Keratinocyte (primary cell): Measurements from ENCODE around the gene CCNL2. TPM values are rescaled to one million over a fixed set of nuclear protein-coding genes. Genes with fewer than 3 reads are reported as not detected.

Source experiments
- DNase-seq: peaks from one replicate; pipeline ENCODE4 v3.0.0-alpha.2; 2011; ENCODE audit warnings: low read depth, missing footprints, low spot score
- FAIRE-seq: peaks from 2 replicates; lab custom pipeline; 2011; peaks lifted over from hg19 to GRCh38; lab: Jason Lieb, UNC
- H2AFZ ChIP-seq: 2 replicates; pipeline ENCODE4 v1.6.0; 2012; ENCODE audit warnings: low read length, control low read depth, inconsistent platforms; ENCODE audit not compliant: control insufficient read depth
- H3K27ac ChIP-seq: 2 replicates; pipeline ENCODE4 v1.5.1; 2011; ENCODE audit warnings: low read length; ENCODE audit not compliant: control insufficient read depth, insufficient read depth
- H3K27me3 ChIP-seq: 3 replicates; pipeline ENCODE4 v1.6.0; 2011; ENCODE audit warnings: low read length; ENCODE audit not compliant: control insufficient read depth, insufficient read depth; ENCODE audit errors: extremely low read depth
- H3K36me3 ChIP-seq, 2 experiments: 2 replicates in 1 of 2; 3 replicates in 1 of 2; pipeline ENCODE4 v1.5.1; 2011; ENCODE audit warnings: low read length in 2 of 2, mild to moderate bottlenecking in 1 of 2; ENCODE audit not compliant: control insufficient read depth in 2 of 2, insufficient read depth in 2 of 2; ENCODE audit errors: extremely low read depth in 1 of 2
- H3K4me1 ChIP-seq: 3 replicates; pipeline ENCODE4 v1.5.1; 2011; ENCODE audit warnings: low read length; ENCODE audit not compliant: control insufficient read depth, insufficient read depth; ENCODE audit errors: extremely low read depth
- H3K4me2 ChIP-seq: 3 replicates; pipeline ENCODE4 v1.6.0; 2011; ENCODE audit warnings: low read depth, low read length; ENCODE audit not compliant: control insufficient read depth, insufficient read depth; ENCODE audit errors: extremely low read depth
- H3K4me3 ChIP-seq, 3 experiments: fragments of 200-600 bp in 1 of 3; sonication (generic) in 1 of 3; 2 replicates in 2 of 3; 3 replicates in 1 of 3; pipeline ENCODE4 v1.5.1; 2011 to 2016; ENCODE audit warnings: low read length in 3 of 3, mild to moderate bottlenecking in 3 of 3, control low read depth in 2 of 3, inconsistent platforms in 1 of 3, low read depth in 1 of 3, mixed read lengths in 1 of 3, mixed run types in 1 of 3, moderate library complexity in 1 of 3; ENCODE audit not compliant: control insufficient read depth in 2 of 3, insufficient read depth in 2 of 3; ENCODE audit errors: extremely low read depth in 1 of 3
- H3K79me2 ChIP-seq: 2 replicates; pipeline ENCODE4 v1.6.0; 2012; ENCODE audit warnings: low read length; ENCODE audit not compliant: control insufficient read depth, insufficient read depth
- H3K9ac ChIP-seq: 3 replicates; pipeline ENCODE4 v1.6.0; 2011; ENCODE audit warnings: low read length; ENCODE audit not compliant: control insufficient read depth, insufficient read depth; ENCODE audit errors: extremely low read depth
- H3K9me1 ChIP-seq: 3 replicates; pipeline ENCODE4 v1.6.0; 2011; ENCODE audit warnings: low read length; ENCODE audit not compliant: control insufficient read depth, insufficient read depth; ENCODE audit errors: extremely low read depth
- H3K9me3 ChIP-seq: 2 replicates; pipeline ENCODE4 v1.5.1; 2012; ENCODE audit warnings: low read depth, low read length; ENCODE audit not compliant: control insufficient read depth
- H4K20me1 ChIP-seq: 3 replicates; pipeline ENCODE4 v1.6.0; 2011; ENCODE audit warnings: low read length; ENCODE audit not compliant: control insufficient read depth, insufficient read depth; ENCODE audit errors: extremely low read depth
- EZH2 ChIP-seq: IDR thresholded peaks from one replicate; pipeline ENCODE4 v1.6.1; 2012; ENCODE audit warnings: inconsistent platforms, mild to moderate bottlenecking, low read length, moderate library complexity
- dilution Hi-C: fragments of 300-500 bp; cut with MboI; formaldehyde crosslinking; loops from one replicate; pipeline ENCODE4 v1.7.0; 2020; ENCODE audit warnings: low sequenced_read_pairs; ENCODE audit not compliant: extremely low pct_ligation_motif_present
- polyA plus RNA-seq, 5 experiments: library from polyadenylated mRNA; depleted of rRNA in 3 of 5; stranded (reverse) in 3 of 5; stranded (forward) in 1 of 5; unstranded in 1 of 5; fragments of >200 nt; gene quantifications; 1 replicate in 1 of 5; 2 replicates in 3 of 5; 3 replicates in 1 of 5; pipeline versions ENCODE4 v1.2.1 to v1.2.3, GENCODE V29; 2011 to 2012; ENCODE audit warnings: missing spikeins in 2 of 5, low read depth in 1 of 5, low replicate concordance in 1 of 5
- TF ChIP-seq, protein P1 (sequence below), 3 experiments: IDR thresholded peaks in 1 of 3; conservative IDR thresholded peaks in 1 of 3; optimal IDR thresholded peaks in 1 of 3; 2 replicates in 2 of 3; 3 replicates in 1 of 3; pipeline versions ENCODE3 to v1.5.1; 2011; ENCODE audit warnings: low read length in 3 of 3, mild to moderate bottlenecking in 3 of 3, moderate library complexity in 2 of 3, control low read depth in 1 of 3, inconsistent platforms in 1 of 3; ENCODE audit not compliant: insufficient read depth in 2 of 3; ENCODE audit errors: extremely low read depth in 1 of 3

The CCNL2 gene
- polyA plus RNA-seq, 1 donor (not counting 4 experiments of a cell fraction or from before 2014, with no cell fraction given), result 140 TPM

GRCh38 chr1:1438531-1439381, 39.6 kb upstream of the CCNL2 start:
- Histone ChIP-seq H3K36me3 (no peaks in the 10 kb centered on the region), H3K4me2 (no peak overlapping the region), H3K9ac (no peak overlapping the region), H3K27me3 (no peaks in the 10 kb centered on the region), H3K9me3 (no peaks in the 10 kb centered on the region), H3K9me1 (no peaks in the 10 kb centered on the region), H3K4me3 (no peak overlapping the region), H3K79me2 (no peaks in the 10 kb centered on the region), H4K20me1 (peaks cover 2% of the 10 kb centered on the region), H2AFZ (no peak overlapping the region), H3K27ac (no peak overlapping the region), H3K4me1 (peaks cover 19% of the 10 kb centered on the region)
- FAIRE-seq (no peak), DNase-seq (no peak)
- TF ChIP-seq, protein P1, sequence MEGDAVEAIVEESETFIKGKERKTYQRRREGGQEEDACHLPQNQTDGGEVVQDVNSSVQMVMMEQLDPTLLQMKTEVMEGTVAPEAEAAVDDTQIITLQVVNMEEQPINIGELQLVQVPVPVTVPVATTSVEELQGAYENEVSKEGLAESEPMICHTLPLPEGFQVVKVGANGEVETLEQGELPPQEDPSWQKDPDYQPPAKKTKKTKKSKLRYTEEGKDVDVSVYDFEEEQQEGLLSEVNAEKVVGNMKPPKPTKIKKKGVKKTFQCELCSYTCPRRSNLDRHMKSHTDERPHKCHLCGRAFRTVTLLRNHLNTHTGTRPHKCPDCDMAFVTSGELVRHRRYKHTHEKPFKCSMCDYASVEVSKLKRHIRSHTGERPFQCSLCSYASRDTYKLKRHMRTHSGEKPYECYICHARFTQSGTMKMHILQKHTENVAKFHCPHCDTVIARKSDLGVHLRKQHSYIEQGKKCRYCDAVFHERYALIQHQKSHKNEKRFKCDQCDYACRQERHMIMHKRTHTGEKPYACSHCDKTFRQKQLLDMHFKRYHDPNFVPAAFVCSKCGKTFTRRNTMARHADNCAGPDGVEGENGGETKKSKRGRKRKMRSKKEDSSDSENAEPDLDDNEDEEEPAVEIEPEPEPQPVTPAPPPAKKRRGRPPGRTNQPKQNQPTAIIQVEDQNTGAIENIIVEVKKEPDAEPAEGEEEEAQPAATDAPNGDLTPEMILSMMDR (optimal IDR thresholded peaks at IDR 0.05 in 1 of 3, IDR thresholded peaks at IDR 0.05 in 1 of 3, conservative IDR thresholded peaks at IDR 0.05 in 1 of 3; ENCODE audit: extremely low read depth in 1 of 3, insufficient read depth in 2 of 3, low read length in 3 of 3), result no peak
- no peak for TF ChIP-seq EZH2
- dilution Hi-C loops, result no loop called here

GRCh38 chr1:1437904-1438376, 38.8 kb upstream of the CCNL2 start:
- H3K9me3 ChIP-seq, result no peaks in the 10 kb centered on the region
- H3K27me3 ChIP-seq, result no peaks in the 10 kb centered on the region
- no peak overlapping the region for H3K4me2 ChIP-seq
- H3K9me1 ChIP-seq, result no peaks in the 10 kb centered on the region
- H2AFZ ChIP-seq, result no peak overlapping the region
- peaks cover 2% of the 10 kb centered on the region for H4K20me1 ChIP-seq
- H3K79me2 ChIP-seq, result no peaks in the 10 kb centered on the region
- H3K36me3 ChIP-seq, result no peaks in the 10 kb centered on the region
- H3K4me1 ChIP-seq, result peaks cover 27% of the 10 kb centered on the region
- no peak for DNase-seq
- FAIRE-seq, result no peak
- dilution Hi-C loops, result no loop called here
- no peak overlapping the region for H3K4me3 ChIP-seq
- TF ChIP-seq, protein P1 (optimal IDR thresholded peaks at IDR 0.05 in 1 of 3, IDR thresholded peaks at IDR 0.05 in 1 of 3, conservative IDR thresholded peaks at IDR 0.05 in 1 of 3; ENCODE audit: extremely low read depth in 1 of 3, insufficient read depth in 2 of 3, low read length in 3 of 3), result no peak
- TF ChIP-seq EZH2, result no peak
- no peak overlapping the region for H3K9ac ChIP-seq
- H3K27ac ChIP-seq, result no peak overlapping the region
